HepG2 (cell line): ENCODE results near the gene STRN4. TPM values are rescaled to one million over a fixed set of nuclear protein-coding genes. Genes with fewer than 3 reads are reported as not detected.

Source experiments
- CTCF ChIP-seq: sonication (generic); formaldehyde crosslinking; IDR thresholded peaks from 2 replicates; pipeline ENCODE4 v1.5.0; 2020; ENCODE audit warnings: mild to moderate bottlenecking, missing genetic modification reagents, moderate library complexity
- ELF1 ChIP-seq: sonication (generic); formaldehyde crosslinking; IDR thresholded peaks from 2 replicates; pipeline ENCODE4 v1.4.0; 2020; ENCODE audit warnings: missing genetic modification reagents
- ETV6 ChIP-seq: sonication (generic); formaldehyde crosslinking; conservative IDR thresholded peaks from 2 replicates; pipeline ENCODE4 v1.4.0; 2020; ENCODE audit warnings: missing genetic modification reagents
- GABPB1 ChIP-seq: IDR thresholded peaks from 2 replicates; pipeline ENCODE4 v1.6.1; 2016; ENCODE audit warnings: mild to moderate bottlenecking, missing genetic modification reagents, moderate library complexity, missing compliant biosample characterization
- HNRNPL ChIP-seq: fragments of 200-400 bp; formaldehyde crosslinking; IDR thresholded peaks from 2 replicates; pipeline ENCODE4 v1.6.1; 2017; ENCODE audit warnings: mild to moderate bottlenecking, low read depth, low read length
- JUND ChIP-seq: sonication (generic); formaldehyde crosslinking; IDR thresholded peaks from 2 replicates; pipeline ENCODE4 v1.8.0; 2022; ENCODE audit warnings: mild to moderate bottlenecking, missing genetic modification reagents
- KDM1A ChIP-seq: IDR thresholded peaks from 2 replicates; pipeline ENCODE4 v1.6.1; 2016; ENCODE audit warnings: missing compliant biosample characterization
- MYPOP ChIP-seq: sonication (generic); formaldehyde crosslinking; IDR thresholded peaks from 2 replicates; pipeline ENCODE4 v1.8.1; 2023; ENCODE audit warnings: mild to moderate bottlenecking, moderate library complexity, missing genetic modification reagents
- NFIB ChIP-seq: sonication (generic); formaldehyde crosslinking; IDR thresholded peaks from 2 replicates; pipeline ENCODE4 v1.9.0; 2021; ENCODE audit warnings: missing genetic modification reagents, mild to moderate bottlenecking, borderline replicate concordance
- NR2C2 ChIP-seq: sonication (generic); formaldehyde crosslinking; IDR thresholded peaks from 2 replicates; pipeline ENCODE4 v1.4.0; 2020; ENCODE audit warnings: missing genetic modification reagents, mild to moderate bottlenecking, moderate library complexity, borderline replicate concordance
- RBFOX2 ChIP-seq: fragments of 200-400 bp; formaldehyde crosslinking; IDR thresholded peaks from 2 replicates; pipeline ENCODE4 v1.6.1; 2017; ENCODE audit warnings: low read depth, mild to moderate bottlenecking, low read length
- SIX4 ChIP-seq: sonication (generic); formaldehyde crosslinking; IDR thresholded peaks from 2 replicates; pipeline ENCODE4 v1.4.0; 2020; ENCODE audit warnings: missing genetic modification reagents
- SMARCE1 ChIP-seq: fragments of 450-650 bp; IDR thresholded peaks from 2 replicates; pipeline ENCODE4 v1.6.1; 2017; ENCODE audit warnings: borderline replicate concordance
- ZFY ChIP-seq: sonication (generic); formaldehyde crosslinking; IDR thresholded peaks from 2 replicates; pipeline ENCODE4 v1.4.0; 2020; ENCODE audit warnings: missing genetic modification reagents
- ZNF124 ChIP-seq: sonication (generic); formaldehyde crosslinking; IDR thresholded peaks from 2 replicates; pipeline ENCODE4 v1.4.0; 2020; ENCODE audit warnings: missing genetic modification reagents
- ZNF468 ChIP-seq: sonication (generic); formaldehyde crosslinking; IDR thresholded peaks from 2 replicates; pipeline ENCODE4 v1.8.0; 2022; ENCODE audit warnings: mild to moderate bottlenecking, moderate library complexity, missing genetic modification reagents
- ZNF562 ChIP-seq: sonication (generic); formaldehyde crosslinking; IDR thresholded peaks from 2 replicates; pipeline ENCODE4 v1.8.0; 2022; ENCODE audit warnings: missing genetic modification reagents, borderline replicate concordance
- ZNF777 ChIP-seq: sonication (generic); formaldehyde crosslinking; IDR thresholded peaks from 2 replicates; pipeline ENCODE4 v1.4.0; 2020; ENCODE audit warnings: missing genetic modification reagents
- ZNF782 ChIP-seq: sonication (generic); formaldehyde crosslinking; IDR thresholded peaks from 2 replicates; pipeline ENCODE4 v1.4.0; 2020; ENCODE audit warnings: missing genetic modification reagents, mild to moderate bottlenecking, borderline replicate concordance
- ZNF816 ChIP-seq: sonication (generic); formaldehyde crosslinking; IDR thresholded peaks from 2 replicates; pipeline ENCODE4 v1.8.0; 2022; ENCODE audit warnings: missing genetic modification reagents, mild to moderate bottlenecking, borderline replicate concordance
- polyA plus RNA-seq, 8 experiments: library from polyadenylated mRNA; depleted of rRNA in 3 of 8; stranded (reverse) in 7 of 8; unstranded in 1 of 8; fragments of >200 nt; fragmentation: Illumina TruSeq in 4 of 8; extraction: Trizol in 4 of 8; gene quantifications; 2 replicates each; pipeline versions ENCODE4 v1.2.1 to v1.2.3, GENCODE V29; 2011 to 2016; ENCODE audit warnings: low read depth in 4 of 8, missing spikeins in 1 of 8, mixed read lengths in 1 of 8; ENCODE audit not compliant: insufficient read depth in 1 of 8
- total RNA-seq, 5 experiments: library from RNA; depleted of rRNA; stranded (reverse); fragments of >200 nt; fragmentation: Illumina TruSeq; extraction: Trizol; gene quantifications; 2 replicates each; pipeline ENCODE4 v1.2.3, GENCODE V29; 2016; ENCODE audit warnings: low read depth in 1 of 5
- TF ChIP-seq, protein P1 (sequence below): sonication (generic); formaldehyde crosslinking; IDR thresholded peaks from 2 replicates; pipeline ENCODE4 v1.4.0; 2020; ENCODE audit warnings: missing genetic modification reagents
- TF ChIP-seq, protein P2 (sequence below): sonication (generic); formaldehyde crosslinking; IDR thresholded peaks from 2 replicates; pipeline ENCODE4 v1.5.1; 2020; ENCODE audit warnings: missing genetic modification reagents, mild to moderate bottlenecking, borderline replicate concordance
- TF ChIP-seq, protein P3 (sequence below): sonication (generic); formaldehyde crosslinking; IDR thresholded peaks from 2 replicates; pipeline ENCODE4 v1.9.0; 2021; ENCODE audit warnings: missing genetic modification reagents, borderline replicate concordance

Gene STRN4
- total and polyA plus RNA-seq, 2 of the 13 experiments (the other 11 are each of a cell fraction or from before 2014, with no cell fraction given), result 43.1 to 57.3 TPM

- no peak for TF ChIP-seq MYPOP (CRISPR knock-in tag)
- TF ChIP-seq ZNF777 (CRISPR knock-in tag), result peak; percentile 68; the same call in 1 of the 2 replicates
- TF ChIP-seq CTCF (CRISPR knock-in tag), result 0 out of 2 replicates have a peak, but pooled peaks have one; percentile 4
- TF ChIP-seq ZNF468 (CRISPR knock-in tag), result no peak
- TF ChIP-seq KDM1A, result peak; percentile 85
- no peak for TF ChIP-seq JUND (CRISPR knock-in tag)
- no peak for TF ChIP-seq NFIB
- no peak for TF ChIP-seq ZNF816 (CRISPR knock-in tag)
- no peak for TF ChIP-seq SIX4 (CRISPR knock-in tag)
- TF ChIP-seq, protein P1, sequence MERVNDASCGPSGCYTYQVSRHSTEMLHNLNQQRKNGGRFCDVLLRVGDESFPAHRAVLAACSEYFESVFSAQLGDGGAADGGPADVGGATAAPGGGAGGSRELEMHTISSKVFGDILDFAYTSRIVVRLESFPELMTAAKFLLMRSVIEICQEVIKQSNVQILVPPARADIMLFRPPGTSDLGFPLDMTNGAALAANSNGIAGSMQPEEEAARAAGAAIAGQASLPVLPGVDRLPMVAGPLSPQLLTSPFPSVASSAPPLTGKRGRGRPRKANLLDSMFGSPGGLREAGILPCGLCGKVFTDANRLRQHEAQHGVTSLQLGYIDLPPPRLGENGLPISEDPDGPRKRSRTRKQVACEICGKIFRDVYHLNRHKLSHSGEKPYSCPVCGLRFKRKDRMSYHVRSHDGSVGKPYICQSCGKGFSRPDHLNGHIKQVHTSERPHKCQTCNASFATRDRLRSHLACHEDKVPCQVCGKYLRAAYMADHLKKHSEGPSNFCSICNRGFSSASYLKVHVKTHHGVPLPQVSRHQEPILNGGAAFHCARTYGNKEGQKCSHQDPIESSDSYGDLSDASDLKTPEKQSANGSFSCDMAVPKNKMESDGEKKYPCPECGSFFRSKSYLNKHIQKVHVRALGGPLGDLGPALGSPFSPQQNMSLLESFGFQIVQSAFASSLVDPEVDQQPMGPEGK (CRISPR knock-in tag), result peak; percentile 87
- peak; percentile 52 for TF ChIP-seq ZFY (CRISPR knock-in tag)
- no peak for TF ChIP-seq SMARCE1
- 0 out of 2 replicates have a peak, but pooled peaks have one; percentile 39 for TF ChIP-seq ZNF782 (CRISPR knock-in tag)
- TF ChIP-seq HNRNPL, result 0 out of 2 replicates have a peak, but pooled peaks have one; percentile 55
- TF ChIP-seq ZNF562, result no peak
- TF ChIP-seq GABPB1 (CRISPR knock-in tag), result peak; percentile 91
- TF ChIP-seq, protein P2, sequence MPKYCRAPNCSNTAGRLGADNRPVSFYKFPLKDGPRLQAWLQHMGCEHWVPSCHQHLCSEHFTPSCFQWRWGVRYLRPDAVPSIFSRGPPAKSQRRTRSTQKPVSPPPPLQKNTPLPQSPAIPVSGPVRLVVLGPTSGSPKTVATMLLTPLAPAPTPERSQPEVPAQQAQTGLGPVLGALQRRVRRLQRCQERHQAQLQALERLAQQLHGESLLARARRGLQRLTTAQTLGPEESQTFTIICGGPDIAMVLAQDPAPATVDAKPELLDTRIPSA (CRISPR knock-in tag), result peak; percentile 65; the same call in 1 of the 2 replicates
- peak; percentile 88; the same call in 1 of the 2 replicates for TF ChIP-seq ETV6 (CRISPR knock-in tag)
- TF ChIP-seq, protein P3, sequence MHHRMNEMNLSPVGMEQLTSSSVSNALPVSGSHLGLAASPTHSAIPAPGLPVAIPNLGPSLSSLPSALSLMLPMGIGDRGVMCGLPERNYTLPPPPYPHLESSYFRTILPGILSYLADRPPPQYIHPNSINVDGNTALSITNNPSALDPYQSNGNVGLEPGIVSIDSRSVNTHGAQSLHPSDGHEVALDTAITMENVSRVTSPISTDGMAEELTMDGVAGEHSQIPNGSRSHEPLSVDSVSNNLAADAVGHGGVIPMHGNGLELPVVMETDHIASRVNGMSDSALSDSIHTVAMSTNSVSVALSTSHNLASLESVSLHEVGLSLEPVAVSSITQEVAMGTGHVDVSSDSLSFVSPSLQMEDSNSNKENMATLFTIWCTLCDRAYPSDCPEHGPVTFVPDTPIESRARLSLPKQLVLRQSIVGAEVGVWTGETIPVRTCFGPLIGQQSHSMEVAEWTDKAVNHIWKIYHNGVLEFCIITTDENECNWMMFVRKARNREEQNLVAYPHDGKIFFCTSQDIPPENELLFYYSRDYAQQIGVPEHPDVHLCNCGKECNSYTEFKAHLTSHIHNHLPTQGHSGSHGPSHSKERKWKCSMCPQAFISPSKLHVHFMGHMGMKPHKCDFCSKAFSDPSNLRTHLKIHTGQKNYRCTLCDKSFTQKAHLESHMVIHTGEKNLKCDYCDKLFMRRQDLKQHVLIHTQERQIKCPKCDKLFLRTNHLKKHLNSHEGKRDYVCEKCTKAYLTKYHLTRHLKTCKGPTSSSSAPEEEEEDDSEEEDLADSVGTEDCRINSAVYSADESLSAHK, result no peak
- TF ChIP-seq ELF1 (CRISPR knock-in tag), result peak; percentile 72
- no peak for TF ChIP-seq ZNF124 (CRISPR knock-in tag)
- TF ChIP-seq RBFOX2, result peak; percentile 77
- TF ChIP-seq NR2C2 (CRISPR knock-in tag), result peak; percentile 69
These were observed 32.3 kb downstream of the STRN4 start (continued) for GRCh38 chr19:46713781-46714443.
